CD4-positive, alpha-beta T cell treated with Interleukin-6 at 100 ng/mL for 8 hours (primary cell): ENCODE data around the gene IL19.
A peak's percentile ranks its signal among the peaks of the same experiment; 100 is the strongest.
"Not testable (repeated sequence)": the region's sequence is repeated elsewhere in the genome, so short reads cannot be mapped to it uniquely, and the experiment has no call there.

Experiments used
- DNase-seq: peaks from one replicate; pipeline ENCODE4 v3.0.0-alpha.2; 2020; ENCODE audit warnings: mixed read lengths, low spot score

The IL19 gene

DNA sequence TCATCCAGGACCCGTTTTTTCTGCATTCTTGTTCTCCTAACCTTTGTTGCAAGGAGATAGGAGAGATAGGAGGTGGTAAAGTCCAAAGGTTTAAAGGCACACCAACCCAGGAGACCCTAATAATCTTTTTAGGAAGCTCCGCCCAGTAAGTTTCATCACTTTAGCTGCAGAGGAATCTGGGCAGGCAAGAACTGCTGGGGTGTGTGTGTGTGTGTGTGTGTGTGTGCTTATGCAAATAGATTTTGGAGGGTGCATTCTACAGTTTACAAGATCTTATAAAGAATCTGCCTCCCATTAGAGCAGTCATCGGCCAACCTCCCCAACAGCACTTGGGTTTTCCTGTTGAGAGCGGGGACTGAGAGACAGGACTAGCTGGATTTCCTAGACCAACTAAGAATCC is 5.7 kb downstream of the IL19 start:
- DNase-seq, result no peak

DNA sequence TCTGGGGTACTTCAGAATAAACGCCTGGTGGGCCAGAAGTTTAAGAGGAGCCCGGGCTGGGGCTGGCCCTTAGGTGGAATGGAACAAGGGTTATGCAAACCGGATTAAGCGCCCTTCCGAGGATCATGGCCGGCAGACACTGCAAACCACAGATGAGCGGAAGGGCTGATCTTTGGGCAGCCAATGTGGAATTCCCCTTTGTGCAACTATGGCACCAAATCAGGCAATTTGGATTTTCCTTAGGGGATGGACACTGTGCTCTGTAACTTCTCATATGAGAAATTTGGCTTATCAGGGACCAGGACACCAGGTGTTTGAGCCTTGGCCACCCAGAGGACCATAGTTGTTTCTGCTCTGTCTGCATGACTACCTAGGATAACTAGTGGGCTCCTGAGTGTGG is 7.5 kb downstream of the IL19 start:
- no peak for DNase-seq

DNA sequence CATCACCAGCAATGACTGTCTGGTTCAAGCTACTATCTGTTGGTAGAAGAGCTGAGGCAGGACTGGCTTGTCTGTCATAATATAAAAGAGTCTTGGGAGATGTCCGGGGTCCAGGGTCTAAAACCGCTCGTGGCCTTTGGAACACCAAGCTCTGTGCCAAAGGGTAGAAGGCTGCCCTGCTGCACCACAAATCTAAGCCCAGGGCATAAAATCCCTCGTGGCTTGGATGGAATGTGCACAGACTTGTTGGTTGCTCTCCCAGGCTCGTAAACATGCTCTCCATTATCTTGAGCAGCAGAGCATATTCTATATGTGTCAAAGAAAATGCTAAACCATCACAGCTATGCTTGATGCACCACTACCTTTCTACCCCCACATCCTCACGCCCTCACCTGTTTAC is 8.3 kb downstream of the IL19 start:
- DNase-seq, result not testable (repeated sequence)

DNA sequence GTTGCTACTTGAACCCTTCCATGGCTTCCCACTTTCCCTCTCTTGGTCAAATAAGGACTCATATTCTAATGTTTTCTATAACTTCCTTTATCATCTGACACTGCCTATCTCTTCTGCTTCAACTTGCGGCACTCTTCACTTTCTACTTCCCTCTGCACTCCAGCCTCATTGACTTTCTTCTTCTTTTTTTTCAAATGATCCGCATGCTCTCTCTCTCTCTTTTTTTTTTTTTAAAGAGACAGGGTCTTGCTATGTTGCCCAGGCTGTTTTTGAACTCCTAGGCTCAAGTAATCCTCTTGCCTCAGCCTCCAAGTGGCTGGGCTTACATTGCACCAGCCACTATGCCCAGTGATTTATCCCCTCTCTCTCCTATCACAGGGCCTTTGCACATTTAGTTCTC is 9.1 kb downstream of the IL19 start:
- no peak for DNase-seq

DNA sequence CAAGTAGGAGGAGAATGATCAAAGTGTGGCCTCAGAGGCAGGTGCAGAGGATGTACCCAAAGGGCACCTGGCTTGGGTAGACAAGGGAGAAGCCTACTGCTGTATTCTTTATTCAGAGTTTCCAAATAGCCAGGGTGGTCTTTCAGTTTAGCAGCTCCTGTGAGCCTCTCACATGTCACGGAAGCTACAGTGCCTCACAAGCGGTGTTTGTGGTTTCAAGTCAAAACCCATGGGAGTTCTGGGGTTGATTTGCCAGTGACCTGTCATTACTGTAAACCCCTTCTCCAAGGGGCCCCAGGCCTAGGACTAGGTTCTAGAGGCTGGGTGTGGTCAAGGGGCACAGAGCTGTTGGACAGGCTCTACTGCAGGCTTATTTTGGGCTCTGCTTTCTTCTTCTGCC is 11.9 kb downstream of the IL19 start:
- no peak for DNase-seq

DNA sequence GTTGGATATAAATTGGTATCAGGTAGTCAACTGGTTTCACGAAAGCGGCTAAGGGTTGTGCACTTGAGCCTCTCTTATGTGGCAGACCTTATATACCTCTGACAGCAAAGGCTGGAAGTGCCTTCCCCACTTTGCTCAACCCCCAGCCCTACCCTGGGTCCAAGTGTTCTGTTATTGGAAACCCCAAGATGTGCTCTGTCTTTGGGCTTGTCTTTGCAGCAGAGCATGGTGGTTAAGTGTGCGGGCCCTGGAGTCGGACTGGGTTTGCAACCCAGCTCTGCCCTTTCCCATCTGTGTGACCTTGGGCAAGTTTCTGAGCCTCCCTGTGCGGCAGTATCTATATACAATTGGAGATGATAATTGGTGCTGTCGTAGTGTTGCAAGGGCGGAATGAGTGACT is 12.9 kb downstream of the IL19 start:
- DNase-seq, result no peak

DNA sequence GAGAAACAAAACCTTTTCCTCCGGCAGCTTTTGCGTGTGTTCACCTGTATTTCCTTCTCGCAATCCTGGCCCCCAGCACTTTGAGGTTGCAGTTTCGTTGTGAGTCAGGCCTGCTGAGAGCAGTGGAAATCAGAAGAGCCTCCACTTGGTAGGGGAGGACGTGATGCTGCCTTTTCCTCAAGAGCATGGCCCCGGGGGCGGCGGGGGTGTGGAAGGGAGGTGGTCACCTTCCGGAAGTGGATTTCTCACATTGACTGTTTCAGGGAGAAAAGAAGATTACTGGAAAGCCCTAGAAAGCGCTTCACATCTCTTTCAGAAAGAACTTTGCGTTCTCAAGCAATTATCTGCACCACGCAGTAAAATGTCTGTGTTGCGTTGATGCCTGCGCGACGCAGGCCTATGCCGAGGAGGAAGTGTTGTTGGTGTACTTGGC is 13.9 kb downstream of the IL19 start:
- peak; percentile 75 for DNase-seq

DNA sequence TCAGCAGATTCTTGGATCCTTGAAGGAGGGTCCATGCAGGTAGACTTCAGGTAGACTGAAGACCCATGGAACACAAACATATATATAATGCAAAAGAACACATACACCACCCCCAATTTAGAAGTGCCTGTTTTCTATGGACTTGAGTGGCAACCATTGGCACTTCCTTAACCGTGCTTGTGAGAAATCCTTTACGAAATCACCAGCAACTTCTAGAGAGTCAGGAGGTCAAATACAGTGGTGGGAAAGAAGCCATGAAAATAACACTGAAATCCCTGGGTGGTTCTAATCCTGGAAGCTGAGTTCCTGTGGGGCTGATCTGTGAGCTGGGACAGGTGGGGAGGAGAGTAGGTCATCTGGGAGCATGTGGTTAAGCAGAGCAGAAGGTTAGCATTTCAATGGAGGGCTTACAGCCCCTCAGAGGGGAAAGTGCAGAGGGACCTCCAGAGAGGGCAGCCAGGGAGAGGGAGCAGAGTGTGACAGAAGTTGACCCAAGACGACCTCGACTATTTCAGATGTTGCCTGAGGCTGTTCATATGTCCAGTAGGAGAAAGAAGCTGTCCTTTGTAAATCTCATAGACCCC is 14.7 kb downstream of the IL19 start:
- DNase-seq, result no peak

DNA sequence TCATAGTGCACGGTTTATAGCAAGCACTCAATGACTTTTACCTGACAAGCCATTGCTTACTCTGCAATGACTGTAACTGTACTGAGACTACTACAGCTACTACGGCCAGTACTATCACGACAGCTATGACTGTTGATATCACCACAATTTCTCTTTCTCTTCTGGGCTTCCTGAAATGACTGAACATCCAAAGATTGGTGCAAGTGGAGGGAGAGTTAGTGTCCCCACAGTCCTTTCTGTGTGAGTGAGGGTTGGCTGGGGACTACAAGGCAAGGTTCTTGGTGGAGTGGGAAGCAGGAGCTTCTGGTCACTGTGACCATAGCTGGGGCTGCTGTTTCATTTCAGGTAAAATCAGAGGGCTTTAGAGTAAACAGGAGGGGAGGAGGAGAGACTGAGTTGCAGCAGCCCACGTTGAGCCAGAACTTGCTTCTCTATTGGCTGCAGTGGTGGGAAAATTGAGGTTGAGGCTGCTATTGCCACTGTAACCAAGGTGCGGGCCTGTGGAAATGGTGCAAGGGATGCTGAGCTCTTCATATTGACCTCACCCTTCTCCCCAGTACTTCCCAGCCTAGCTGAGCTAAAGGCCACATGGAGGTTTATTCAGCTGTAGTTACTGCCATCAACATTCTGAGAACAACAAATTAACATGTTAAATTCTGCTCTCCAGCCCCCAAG is 15.8 kb downstream of the IL19 start:
- no peak for DNase-seq

DNA sequence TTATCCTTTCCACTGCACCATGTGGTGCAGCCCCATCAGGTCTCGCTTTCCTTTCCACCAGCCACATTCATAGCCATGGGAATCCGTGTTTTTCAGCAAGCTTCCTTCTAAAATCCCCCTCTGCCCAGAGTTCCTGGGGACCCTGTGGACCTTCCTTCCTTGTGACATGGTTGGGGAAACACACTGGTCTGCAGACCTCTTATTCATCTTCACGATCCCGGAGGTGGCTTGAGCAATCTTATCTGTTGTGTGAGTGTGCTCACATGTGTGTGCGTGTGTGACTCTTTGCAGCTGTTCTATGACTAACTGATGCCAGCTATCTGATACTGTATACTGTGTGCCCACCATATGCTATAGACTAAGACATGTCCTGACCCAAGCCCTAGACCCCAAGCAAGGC is 17.3 kb downstream of the IL19 start:
- no peak for DNase-seq

DNA sequence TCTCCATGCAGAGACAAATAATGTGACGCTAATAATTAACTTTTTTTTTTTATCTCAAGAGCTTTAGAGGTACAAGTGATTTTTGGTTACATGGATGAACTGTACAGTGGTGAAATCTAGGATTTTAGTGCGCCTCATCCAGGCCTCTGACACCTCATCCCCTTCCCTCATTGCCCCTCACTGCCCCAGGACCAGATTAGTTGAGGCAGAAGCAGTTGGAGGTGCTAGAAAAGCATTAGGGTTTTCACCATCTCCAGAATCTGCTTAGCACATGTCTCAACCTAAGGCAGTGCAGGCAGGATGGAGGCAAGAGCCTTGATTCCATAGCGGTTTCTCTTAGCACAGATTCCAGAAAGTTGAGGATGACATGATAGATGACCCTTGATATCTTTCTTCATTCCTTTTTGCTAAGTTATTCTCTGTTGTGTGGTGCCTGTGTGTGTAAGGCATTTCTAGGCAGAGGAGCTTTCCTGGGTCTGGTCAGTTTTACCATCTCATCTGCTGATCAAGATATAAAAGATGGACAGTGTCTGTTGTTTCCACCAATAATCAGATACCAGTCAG is 18.0 kb downstream of the IL19 start:
- no peak for DNase-seq

DNA sequence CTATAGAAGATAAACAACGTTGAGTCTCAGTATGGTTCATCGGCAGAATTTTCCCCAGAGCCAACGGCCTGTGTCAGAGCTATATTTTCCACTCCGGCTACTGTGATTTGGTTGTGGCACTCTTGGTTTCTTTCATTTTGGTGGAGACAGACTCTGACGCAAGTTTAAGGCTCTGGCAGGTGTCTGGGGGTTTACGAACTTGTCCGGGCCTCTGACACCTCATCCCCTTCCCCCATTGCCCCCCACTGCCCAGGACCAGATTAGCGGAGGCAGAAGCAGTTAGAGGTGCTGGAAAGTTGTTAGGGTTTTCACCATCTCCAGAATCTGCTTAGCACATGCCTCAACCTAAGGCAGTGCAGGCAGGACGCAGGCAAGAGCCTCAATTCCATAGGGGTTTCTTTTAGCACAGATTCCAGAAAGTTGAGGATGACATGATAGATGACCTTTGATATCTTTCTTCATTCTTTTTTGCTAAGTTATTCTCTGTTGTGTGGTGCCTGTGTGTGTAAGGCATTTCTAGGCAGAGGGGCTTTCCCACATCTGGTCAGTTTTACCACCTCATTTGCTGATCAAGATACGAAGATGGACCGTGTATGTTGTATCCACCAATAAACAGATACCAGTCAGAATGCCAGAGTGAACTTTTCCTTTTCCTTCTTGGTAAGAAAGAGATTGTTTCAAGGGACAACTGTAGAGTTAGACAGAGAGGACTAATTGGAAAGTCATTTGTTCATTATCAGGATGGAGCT is 20.1 kb downstream of the IL19 start:
- no peak for DNase-seq

DNA sequence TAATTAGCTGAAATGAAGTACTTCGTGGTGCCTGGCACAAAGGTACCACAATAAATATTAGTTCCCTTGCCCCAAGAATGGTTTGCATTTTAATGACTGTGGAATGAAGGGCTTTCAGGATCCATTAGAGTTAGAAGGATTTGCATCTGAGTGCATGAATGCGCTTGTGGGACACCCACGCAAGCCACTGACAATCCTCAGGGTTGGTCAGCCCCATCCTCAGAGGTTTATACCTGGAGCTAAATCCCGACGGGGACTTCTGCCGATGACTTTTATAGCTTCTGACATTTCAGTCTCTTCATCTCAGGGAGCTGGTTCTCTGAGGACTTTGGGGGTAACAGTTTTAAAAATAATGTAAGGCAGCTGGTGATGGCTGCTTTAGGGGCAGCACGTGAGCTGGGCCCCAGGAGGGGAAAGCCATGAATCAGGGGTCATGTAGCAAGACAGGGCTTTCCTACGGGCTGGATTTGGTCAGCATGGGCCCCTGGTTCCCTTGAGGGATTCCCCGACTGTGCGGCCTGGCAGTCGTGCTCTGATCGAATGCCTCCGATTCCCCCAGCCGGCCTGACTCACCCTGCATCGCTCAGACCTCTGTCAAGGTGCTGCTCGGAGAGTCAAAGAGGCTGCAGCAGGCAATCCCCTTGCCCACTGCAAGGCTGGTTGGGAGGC is 22.5 kb downstream of the IL19 start:
- DNase-seq, result no peak

DNA sequence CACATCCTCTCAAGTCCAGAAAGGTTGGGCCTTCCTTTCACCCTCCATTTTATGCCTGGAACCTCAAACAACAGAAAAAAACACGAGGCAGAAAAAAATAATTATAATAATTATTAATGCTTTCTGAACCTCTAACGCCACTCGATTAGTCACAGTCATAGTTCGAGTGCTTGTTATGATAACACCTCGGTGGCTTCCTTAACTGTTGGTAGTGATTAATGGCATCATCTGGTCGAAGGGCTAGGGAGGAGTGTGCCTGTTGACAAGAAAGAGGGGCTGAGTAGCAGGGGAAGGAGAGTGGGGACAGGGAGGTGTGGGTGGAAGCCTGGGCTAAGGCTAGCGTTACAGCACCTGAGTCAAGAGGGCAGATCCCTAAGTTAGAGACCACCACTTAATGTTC is 23.0 kb downstream of the IL19 start:
- no peak for DNase-seq

DNA sequence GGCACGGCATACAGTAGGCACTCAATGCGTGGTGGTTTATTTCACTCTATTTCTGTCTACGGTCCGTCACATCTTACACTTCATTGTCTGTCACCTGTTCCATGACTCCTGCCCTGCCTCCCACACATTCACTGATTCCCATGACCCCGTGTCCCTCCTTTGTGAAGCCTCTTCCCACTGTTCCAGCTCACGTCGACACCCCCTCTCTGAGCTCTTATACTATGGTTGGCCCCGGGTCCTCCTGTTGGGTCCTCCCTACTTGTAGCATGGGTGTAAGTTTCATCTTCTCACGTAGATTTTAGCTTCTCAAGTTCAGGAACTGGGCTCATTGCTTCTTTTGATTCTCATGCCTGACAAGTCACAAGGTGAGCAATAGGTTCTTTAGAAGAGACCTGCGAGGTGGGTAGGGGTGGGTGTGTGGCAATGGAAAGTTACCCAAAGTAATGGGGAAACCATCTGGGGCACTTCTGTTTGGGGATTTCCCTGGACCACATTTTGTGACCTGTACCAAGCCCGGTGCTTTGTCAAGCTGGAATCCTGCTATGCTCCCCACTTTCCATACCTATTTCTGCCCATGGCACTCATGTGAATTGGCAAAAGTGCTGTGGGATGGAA is 23.8 kb downstream of the IL19 start:
- no peak for DNase-seq

DNA sequence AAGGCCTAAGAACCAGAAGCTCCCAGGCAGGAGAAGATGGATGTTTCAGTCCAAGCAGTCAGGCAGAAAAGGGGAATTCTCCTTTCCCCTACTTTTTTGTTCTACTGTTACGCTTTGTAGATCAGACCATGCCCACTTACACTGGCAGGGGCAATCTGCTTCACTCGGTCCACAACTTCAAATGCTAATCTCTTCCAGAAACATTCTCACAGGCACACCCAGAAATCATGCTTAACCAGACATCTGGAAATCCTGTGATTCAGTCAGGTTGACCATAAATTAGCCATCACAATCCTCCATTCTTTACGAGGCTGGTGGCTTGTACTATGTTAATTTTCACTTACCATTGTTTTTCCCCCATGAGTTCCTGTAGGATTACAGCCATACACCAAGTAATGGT is 25.5 kb downstream of the IL19 start:
- no peak for DNase-seq

DNA sequence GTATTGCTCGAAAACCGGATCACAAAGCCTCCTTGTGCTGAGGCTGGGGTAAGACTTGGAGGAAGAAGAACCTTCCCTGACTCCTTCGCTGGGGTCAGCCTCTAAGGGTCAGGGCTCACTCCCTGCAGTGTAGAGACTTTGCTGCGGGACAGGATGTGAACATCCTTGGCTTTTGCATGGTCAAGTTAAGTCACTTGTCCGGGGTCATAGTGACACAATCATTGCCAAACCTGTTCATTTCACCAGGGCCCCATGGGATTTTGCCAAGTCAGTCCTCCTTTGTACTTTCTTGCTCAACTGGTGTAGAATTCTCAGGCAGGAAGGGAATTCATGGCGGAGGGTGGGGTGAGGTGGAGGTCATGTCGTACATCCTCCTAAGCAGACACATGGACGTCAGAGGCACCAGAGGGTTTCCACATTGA is 26.4 kb downstream of the IL19 start:
- no peak for DNase-seq

DNA sequence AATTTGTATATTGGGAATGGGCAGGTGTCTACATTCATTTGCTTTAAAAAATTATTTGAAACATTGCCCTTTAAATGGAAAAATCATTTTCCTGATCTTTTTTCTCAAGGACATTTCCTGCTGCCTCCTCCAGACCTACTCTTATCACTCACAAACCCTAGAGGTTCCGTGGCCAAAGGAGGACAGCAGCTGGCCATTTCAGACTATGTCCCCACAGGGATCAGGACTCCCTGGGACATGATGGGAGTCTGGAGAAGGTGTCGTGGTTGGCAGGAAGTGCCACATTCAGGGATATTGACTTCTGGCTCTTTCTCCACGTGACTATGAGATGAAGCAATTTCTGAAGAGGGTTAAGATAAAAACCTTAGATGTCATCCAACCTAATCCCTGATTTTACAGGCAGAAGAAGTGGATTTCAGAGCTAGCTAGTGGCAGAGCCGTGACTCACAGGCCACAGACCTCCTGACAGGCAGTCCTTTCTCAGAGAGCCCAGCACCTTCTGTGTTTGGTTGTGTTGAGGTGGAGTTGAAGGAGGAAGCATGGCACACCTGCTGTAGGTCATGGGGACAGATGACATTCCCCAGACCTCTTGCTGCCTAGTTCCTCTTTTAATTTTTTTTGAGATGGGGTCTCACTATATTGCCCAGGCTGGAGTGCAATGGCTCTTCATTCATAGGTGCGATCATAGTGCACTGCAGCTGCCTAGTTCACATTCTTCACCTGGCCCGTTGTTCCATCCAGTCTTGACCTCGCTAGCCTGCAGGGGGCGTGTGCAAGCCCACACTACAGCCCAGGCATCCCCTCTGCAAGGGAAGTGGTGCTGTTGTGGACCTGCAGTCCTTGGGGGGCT is 27.2 kb downstream of the IL19 start:
- peak; percentile 27 for DNase-seq

DNA sequence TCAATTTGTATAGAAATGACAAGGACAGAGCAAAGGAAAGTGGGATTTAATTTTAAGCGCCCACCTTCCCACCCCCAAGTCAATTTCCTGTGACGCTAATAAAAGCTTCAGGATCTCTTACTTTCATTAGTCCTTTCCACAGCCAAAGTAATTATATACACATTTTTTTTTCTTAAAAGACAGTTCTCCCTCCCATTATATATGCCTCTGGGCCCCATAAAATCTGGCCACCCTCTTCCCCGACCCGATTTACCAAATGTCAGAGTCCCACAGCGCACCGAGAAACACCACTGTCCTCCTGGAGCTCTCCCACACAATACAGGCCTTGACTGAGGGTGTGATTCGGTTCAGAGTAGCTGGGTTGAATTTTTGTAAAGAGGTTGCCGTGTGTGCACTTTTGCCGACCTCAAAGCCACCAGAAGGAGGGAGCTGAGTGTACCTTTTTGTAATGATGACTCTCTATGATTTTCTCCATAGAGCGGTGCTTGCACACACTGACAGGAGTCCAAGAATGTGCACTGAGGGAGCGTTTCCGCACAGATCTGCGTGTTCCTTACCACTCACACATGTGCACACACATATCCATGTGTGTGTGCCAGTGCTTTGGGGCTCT is 27.9 kb downstream of the IL19 start:
- DNase-seq, result no peak

DNA sequence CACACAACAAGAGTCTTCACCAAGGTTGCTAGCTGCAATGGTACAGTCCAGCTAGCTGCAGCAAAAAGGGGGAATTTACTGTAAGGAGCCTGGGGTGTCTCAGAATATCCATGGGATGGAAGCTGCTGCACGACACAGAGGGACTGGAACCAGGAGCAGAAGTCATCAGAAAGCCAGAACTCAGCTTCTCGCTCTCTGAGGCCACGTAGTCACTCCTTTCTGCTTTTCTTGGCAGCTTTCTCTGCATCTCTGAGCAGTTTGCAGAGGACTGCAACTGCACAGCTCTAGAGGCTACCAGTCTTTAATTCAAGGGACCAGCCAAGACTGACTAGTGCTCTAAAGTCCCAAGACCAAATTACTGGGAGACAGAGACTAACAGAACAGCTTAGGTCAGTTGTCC is 28.7 kb downstream of the IL19 start:
- DNase-seq, result no peak

DNA sequence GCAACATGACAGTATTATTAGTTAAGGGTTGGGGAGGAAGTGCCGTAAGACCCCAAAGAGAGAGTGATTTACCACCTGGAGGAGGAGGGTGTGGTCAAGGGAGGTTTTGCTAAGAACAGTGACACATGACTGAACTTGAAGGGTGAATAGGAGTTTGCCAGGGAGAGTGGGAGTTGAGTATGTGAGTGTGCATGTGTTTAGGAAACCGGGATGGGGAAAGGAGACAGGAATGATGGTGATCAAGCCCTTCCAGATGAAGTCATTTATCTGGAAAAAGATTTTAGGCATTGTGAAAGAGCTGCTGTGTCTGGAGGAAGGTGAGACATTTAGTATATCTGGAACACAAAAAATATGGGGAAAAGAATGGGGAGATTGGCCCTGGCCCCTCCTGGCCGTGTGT is 29.8 kb downstream of the IL19 start:
- no peak for DNase-seq
